ENCODE data around the gene EXOC3L1. TPM values are rescaled to one million over a fixed set of nuclear protein-coding genes. Genes with fewer than 3 reads are reported as not detected.

The EXOC3L1 gene
- total and polyA plus RNA-seq, 2 of the 13 experiments (the other 11 are each of a cell fraction or from before 2014, with no cell fraction given): 0.12 TPM; not detected in 1

DNA sequence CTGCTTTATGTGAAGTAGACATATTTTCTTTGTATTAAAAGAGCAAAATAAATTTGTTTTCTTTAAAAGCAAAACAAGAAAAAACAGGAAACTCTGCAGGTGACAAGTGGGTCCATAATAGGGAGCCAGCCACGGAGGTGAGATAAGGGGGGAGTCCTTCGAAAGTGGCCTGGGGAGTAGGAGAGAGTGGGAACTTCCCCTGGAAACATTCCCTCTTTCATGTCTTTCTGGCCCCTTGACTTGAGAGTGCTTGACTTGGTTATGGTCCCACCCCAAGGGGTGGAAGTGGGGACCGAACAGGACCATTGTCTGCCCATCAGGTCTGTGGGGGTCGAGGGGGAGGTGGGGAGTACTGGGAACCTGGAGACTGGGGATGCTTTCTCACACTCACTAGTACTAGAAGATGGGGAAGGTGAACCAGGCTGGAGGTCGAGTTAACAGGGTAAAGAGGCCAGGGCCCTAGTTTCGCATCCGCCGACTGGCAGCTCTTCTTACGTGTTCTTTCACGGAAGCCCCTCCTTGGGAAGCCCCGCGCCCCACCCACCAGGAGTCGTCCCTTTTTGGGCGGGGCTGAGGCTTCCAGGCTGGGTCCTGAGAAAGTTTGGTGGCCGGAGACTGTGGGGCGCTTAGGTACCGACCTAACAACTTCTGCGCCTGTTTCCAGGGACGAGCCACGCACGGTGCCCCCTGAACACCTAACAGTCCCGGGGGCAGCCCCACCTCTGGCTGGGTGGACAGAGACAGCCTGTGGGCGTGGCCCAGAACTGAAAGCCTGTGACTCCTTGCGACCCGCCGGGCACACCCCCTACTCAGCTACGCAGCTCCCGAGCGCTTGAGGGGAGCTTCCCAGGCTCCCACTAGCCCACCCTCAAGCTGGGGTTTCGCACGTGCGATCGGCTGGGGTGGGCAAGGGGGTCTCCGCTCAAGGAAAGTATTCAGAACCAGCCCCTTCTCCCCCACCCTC lies 31.0 kb downstream of the EXOC3L1 start (continued):
- TF ChIP-seq, protein P1, sequence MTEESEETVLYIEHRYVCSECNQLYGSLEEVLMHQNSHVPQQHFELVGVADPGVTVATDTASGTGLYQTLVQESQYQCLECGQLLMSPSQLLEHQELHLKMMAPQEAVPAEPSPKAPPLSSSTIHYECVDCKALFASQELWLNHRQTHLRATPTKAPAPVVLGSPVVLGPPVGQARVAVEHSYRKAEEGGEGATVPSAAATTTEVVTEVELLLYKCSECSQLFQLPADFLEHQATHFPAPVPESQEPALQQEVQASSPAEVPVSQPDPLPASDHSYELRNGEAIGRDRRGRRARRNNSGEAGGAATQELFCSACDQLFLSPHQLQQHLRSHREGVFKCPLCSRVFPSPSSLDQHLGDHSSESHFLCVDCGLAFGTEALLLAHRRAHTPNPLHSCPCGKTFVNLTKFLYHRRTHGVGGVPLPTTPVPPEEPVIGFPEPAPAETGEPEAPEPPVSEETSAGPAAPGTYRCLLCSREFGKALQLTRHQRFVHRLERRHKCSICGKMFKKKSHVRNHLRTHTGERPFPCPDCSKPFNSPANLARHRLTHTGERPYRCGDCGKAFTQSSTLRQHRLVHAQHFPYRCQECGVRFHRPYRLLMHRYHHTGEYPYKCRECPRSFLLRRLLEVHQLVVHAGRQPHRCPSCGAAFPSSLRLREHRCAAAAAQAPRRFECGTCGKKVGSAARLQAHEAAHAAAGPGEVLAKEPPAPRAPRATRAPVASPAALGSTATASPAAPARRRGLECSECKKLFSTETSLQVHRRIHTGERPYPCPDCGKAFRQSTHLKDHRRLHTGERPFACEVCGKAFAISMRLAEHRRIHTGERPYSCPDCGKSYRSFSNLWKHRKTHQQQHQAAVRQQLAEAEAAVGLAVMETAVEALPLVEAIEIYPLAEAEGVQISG (CRISPR knock-in tag; IDR thresholded peaks at IDR 0.05): no peak; the same call in 1 of the 2 replicates
- TF ChIP-seq, protein P2, sequence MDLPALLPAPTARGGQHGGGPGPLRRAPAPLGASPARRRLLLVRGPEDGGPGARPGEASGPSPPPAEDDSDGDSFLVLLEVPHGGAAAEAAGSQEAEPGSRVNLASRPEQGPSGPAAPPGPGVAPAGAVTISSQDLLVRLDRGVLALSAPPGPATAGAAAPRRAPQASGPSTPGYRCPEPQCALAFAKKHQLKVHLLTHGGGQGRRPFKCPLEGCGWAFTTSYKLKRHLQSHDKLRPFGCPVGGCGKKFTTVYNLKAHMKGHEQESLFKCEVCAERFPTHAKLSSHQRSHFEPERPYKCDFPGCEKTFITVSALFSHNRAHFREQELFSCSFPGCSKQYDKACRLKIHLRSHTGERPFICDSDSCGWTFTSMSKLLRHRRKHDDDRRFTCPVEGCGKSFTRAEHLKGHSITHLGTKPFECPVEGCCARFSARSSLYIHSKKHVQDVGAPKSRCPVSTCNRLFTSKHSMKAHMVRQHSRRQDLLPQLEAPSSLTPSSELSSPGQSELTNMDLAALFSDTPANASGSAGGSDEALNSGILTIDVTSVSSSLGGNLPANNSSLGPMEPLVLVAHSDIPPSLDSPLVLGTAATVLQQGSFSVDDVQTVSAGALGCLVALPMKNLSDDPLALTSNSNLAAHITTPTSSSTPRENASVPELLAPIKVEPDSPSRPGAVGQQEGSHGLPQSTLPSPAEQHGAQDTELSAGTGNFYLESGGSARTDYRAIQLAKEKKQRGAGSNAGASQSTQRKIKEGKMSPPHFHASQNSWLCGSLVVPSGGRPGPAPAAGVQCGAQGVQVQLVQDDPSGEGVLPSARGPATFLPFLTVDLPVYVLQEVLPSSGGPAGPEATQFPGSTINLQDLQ (CRISPR knock-in tag; IDR thresholded peaks at IDR 0.05): no peak
- TF ChIP-seq MTF1 (CRISPR knock-in tag; IDR thresholded peaks at IDR 0.05) (no peak), SMAD1 (CRISPR knock-in tag; IDR thresholded peaks at IDR 0.05; ENCODE audit: borderline replicate concordance, low read depth) (0 out of 2 replicates have a peak, but pooled peaks have one; percentile 18), ZNF816 (CRISPR knock-in tag; IDR thresholded peaks at IDR 0.05; ENCODE audit: borderline replicate concordance) (no peak), ZNF788 (CRISPR knock-in tag; IDR thresholded peaks at IDR 0.05; ENCODE audit: borderline replicate concordance) (no peak), TGIF2 (CRISPR knock-in tag; IDR thresholded peaks at IDR 0.05) (peak; percentile 37; the same call in 1 of the 2 replicates), MXI1 (IDR thresholded peaks at IDR 0.05; ENCODE audit: borderline replicate concordance, low read depth, low read length) (no peak), HDAC6 (IDR thresholded peaks at IDR 0.05; ENCODE audit: low read depth, low read length) (no peak), KAT7 (CRISPR knock-in tag; IDR thresholded peaks at IDR 0.05; ENCODE audit: borderline replicate concordance) (no peak), ZNF510 (CRISPR knock-in tag; IDR thresholded peaks at IDR 0.05; ENCODE audit: low read depth) (no peak), ZNF382 (CRISPR knock-in tag; IDR thresholded peaks at IDR 0.05; ENCODE audit: borderline replicate concordance) (no peak), ZZZ3 (CRISPR knock-in tag; IDR thresholded peaks at IDR 0.05; ENCODE audit: borderline replicate concordance) (no peak), ZSCAN22 (CRISPR knock-in tag; IDR thresholded peaks at IDR 0.05) (no peak), HNRNPUL1 (IDR thresholded peaks at IDR 0.05; ENCODE audit: low read depth, low read length) (no peak), ZBTB7A (CRISPR knock-in tag; IDR thresholded peaks at IDR 0.05) (0 out of 2 replicates have a peak, but pooled peaks have one; percentile 43), SSRP1 (CRISPR knock-in tag; IDR thresholded peaks at IDR 0.05) (no peak)
- TF ChIP-seq, protein P3, sequence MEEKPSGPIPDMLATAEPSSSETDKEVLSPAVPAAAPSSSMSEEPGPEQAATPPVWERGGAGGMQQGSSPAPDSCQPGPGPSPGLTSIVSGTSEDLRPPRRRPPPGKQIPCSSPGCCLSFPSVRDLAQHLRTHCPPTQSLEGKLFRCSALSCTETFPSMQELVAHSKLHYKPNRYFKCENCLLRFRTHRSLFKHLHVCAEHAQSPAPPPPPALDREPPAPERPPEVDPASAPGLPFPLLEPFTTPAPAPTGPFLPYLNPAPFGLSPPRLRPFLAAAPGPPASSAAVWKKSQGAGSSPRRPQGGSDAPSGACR (CRISPR knock-in tag; IDR thresholded peaks at IDR 0.05): no peak
- TF ChIP-seq, protein P4, sequence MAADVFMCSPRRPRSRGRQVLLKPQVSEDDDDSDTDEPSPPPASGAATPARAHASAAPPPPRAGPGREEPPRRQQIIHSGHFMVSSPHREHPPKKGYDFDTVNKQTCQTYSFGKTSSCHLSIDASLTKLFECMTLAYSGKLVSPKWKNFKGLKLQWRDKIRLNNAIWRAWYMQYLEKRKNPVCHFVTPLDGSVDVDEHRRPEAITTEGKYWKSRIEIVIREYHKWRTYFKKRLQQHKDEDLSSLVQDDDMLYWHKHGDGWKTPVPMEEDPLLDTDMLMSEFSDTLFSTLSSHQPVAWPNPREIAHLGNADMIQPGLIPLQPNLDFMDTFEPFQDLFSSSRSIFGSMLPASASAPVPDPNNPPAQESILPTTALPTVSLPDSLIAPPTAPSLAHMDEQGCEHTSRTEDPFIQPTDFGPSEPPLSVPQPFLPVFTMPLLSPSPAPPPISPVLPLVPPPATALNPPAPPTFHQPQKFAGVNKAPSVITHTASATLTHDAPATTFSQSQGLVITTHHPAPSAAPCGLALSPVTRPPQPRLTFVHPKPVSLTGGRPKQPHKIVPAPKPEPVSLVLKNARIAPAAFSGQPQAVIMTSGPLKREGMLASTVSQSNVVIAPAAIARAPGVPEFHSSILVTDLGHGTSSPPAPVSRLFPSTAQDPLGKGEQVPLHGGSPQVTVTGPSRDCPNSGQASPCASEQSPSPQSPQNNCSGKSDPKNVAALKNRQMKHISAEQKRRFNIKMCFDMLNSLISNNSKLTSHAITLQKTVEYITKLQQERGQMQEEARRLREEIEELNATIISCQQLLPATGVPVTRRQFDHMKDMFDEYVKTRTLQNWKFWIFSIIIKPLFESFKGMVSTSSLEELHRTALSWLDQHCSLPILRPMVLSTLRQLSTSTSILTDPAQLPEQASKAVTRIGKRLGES (CRISPR knock-in tag; IDR thresholded peaks at IDR 0.05; ENCODE audit: borderline replicate concordance): no peak

All from HepG2 (cell line).